NCI-H1092 treated with DMSO at 0.1 percent for 48 hours (cell line): ENCODE data around the gene PGLYRP2.

Experiments
- DNase-seq: peaks from one replicate; lab custom pipeline; 2025; lab: John Stamatoyannopoulos, UW

The PGLYRP2 gene

DNA sequence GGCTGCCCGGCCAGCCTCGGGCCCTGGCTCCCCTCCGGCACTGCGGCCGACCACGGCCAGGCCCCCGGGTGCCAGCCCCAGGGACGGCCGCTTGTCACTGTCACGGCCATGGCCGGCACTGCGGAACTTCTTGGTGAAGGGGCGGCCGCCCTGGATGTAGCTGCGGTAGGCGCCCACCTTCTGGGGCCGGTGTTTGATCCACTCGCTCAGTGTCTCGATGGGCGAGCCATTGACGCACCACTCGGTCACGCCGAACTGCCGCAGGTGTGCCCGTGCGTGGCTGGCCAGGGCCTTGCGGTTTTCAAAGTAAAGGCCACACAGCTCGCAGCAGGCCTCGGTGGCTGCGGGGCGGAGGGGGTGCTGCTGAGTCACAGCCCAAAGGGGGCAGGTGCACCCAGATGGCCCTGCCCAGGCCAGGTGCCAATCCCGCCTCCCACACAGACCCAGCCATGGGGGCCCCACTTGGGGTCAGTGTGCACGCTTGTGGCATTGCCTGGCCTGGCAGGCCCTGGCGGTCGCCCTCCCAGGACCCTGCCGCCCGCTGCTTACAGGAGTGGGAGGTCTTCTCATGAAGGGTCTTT lies 54.5 kb downstream of the PGLYRP2 start:
- DNase-seq = no peak

DNA sequence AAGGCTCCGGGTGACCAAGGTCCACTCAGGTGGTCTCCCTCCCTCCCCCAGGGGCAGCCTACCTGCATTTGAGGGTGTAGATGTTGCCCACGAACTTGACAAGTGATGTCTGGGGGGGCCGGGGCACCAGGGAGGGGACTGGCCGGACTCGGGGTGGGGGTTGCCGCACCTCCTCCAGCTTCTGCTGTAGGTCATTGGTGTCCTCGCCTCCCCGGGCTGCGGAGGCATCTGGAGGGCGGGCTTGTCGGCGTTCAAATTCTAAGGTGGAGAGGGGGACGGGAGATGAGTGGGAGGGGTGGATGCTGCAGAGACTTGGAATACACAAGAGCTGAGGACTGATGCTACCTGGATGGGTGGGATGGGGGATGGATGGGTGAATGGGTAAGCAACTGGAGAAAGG lies 55.2 kb downstream of the PGLYRP2 start:
- no peak for DNase-seq

DNA sequence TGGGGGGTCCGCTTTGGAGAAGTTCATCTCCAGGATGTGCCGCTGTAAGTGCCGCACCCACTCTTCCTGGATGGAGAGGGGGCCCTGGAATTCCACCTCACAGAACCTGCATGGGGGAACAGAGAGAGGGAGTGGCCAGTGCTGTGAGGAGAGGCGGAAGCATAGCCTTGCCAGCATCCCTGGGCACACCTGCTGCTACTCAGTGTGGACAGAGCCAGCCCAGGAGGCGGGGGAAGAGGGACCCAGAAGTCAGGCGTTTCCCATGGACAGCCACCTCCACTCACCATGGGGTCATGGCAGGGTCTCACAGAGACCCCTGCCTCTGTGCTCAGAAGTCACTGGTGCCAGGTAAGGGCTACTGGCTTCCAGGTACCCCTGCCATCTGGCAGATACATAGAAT lies 56.2 kb downstream of the PGLYRP2 start:
- DNase-seq = no peak

DNA sequence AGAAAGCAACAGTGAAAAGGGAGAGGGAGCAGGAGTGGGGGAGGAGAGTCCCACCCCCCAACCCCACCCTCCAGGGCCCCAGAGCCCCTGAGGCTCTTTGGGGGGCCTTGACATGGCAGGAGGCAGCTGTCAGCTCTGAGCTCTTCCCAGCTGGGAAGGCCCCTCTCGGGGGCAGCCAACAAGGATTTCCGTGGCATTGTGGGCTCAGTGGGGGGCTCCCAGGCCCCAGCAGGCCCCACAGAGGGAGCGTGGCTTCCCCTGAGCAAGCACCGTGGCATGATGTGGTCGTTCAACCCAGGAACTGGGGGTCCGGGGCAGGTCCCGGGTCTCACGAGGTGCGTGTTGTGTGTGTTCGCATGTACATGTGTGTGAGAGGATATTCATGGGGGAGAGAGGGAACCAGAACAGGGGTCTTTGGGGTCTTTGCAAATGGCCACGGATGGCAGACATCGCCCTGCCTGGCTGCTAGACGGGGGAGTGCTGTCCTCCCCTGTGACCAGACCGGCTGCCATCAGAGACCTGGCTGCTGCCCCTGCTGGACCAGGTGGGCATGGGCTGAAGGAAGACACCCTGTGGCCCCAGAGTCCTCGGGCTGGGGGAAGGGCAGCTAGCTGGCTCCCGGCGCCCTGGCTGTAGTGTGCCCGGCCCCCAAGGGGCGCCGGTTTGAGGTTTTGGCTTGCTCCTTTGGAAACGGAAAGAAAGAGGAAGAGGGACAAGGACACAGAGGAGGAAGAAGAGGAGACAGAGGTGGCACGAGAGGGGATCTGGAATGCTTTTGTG lies 56.8 kb downstream of the PGLYRP2 start:
- DNase-seq = no peak

DNA sequence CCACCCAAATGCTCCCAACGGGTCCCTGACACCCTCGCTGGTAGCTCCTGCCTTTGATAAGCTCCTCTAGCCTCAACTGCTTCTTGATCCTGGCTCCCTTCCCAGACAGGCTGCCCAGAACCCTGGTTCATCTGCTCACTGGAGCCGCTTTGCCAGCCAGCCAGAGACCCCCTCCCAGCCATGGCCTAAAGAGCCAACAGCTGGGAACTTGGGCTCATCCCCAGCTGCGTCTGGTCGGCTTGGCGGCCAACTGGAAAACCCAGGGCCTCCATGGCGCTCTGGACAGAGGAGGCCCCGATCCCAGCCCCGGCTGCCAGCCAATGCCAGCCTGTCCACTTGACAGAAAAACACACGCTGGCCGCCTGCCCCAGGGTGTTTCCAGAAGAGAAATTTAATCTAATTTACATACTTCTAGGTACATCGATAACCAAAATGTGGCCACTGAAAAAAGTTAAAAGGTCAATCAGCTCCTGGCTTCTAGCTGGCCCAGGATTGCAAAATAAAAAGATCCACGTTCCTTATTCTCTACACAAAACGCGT lies 57.5 kb downstream of the PGLYRP2 start:
- peak; percentile 95 for DNase-seq

DNA sequence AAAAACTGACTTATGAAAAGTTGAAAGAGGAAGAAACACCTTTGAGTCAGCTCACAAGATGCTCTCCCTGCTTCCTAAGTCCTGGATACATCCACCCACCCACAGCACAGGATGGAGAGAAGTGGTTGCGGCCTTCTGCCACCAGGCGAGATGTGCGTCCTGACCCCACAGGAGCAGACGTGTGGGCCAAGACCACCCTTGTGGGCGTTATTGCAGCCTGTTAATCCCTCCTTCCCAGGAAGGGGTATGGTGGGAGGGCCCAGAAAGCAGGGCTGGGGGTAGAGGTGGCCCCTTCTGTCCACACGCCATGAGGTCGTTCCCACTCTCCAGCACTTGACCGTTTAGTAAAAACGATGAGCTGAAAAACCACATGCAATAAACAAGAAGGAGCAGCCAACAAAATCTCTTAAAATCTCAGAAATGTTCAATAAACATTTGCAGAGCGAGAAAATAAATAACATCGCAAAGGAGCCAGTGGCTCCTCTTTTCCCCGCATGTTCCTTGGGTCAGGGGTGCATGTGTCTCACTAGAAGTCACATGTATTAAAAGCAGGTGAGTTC lies 58.1 kb downstream of the PGLYRP2 start:
- DNase-seq = no peak

DNA sequence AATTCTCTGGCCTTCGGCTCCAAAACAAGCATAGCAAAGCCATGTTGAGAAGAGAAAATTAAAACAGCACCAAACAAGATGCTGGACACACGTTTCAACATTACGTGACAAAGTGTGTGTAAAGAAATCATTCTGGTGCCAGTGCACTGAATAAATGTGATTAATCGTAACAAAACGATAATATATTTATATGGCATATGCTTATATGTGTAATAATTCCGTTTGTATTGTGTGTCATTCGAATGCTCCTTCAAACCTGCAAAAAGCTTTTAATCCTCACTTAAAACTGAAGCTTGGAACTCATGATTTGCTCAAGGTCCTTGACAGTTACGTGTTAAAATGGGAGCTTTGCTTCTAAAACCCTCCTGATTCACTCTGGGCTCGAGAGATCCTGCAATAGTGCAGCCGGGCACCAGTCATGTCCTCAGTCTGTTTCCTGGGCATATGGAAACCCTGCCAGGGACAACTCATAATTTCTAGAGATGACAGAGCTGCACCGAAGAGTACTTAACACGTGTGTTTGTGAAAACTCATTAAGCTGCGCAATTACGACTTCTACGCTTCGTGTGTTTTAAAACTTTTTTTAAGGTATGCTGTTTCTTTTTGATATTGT lies 59.8 kb downstream of the PGLYRP2 start:
- no peak for DNase-seq
